ENCODE measurements around the gene PSMA1.

PSMA1 gene

DNA sequence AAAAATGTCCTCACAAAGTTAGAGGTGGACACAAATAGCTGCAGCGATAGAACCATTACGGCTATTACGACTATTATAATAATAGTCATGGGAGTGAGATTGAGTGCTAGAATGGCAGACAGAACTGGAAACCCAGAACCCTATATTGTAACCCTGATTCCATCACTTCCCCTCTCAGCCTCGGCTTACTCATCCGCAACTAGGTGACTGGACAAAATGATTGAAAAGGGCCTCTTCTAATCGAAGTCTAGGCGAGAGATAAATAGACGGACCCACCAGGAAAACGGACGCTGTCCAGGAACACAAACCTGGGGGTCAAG, 629 bp downstream of the PSMA1 start:
- in situ Hi-C loops (cut with HindIII; ENCODE audit: low sequenced_read_pairs) = no loop called here
- DNase-seq (ENCODE audit: low read depth) = no peak
- peak overlapping the region; percentile 97 for H3K4me3 ChIP-seq (ENCODE audit: low read depth, low read length)
- TF ChIP-seq, protein P1, sequence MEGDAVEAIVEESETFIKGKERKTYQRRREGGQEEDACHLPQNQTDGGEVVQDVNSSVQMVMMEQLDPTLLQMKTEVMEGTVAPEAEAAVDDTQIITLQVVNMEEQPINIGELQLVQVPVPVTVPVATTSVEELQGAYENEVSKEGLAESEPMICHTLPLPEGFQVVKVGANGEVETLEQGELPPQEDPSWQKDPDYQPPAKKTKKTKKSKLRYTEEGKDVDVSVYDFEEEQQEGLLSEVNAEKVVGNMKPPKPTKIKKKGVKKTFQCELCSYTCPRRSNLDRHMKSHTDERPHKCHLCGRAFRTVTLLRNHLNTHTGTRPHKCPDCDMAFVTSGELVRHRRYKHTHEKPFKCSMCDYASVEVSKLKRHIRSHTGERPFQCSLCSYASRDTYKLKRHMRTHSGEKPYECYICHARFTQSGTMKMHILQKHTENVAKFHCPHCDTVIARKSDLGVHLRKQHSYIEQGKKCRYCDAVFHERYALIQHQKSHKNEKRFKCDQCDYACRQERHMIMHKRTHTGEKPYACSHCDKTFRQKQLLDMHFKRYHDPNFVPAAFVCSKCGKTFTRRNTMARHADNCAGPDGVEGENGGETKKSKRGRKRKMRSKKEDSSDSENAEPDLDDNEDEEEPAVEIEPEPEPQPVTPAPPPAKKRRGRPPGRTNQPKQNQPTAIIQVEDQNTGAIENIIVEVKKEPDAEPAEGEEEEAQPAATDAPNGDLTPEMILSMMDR (IDR thresholded peaks at IDR 0.05; ENCODE audit: low read depth, low read length, missing control alignments) = no peak

DNA sequence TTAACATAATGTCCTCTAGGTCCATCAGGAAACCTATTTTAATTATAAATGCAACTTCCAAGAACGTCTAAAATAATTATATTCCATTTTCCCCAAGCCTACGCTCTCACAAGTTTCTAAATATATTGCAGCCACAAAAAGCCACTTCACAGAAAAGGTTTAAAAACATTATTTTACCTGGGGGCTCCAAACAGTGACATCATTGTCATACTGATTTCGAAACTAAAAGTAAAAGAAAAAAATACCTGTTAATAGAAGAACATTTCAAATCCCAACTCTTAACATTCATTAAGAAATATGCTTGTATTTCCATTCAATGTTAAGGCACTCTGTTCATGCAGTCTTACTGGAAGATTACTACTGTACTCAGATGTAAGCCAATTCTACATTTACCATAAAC, 1.4 kb downstream of the PSMA1 start:
- H3K4me3 ChIP-seq (ENCODE audit: low read depth, low read length) = peak overlapping the region; percentile 97
- in situ Hi-C loops (cut with HindIII; ENCODE audit: low sequenced_read_pairs) = no loop called here
- no peak for DNase-seq (ENCODE audit: low read depth)
- TF ChIP-seq, protein P1 (IDR thresholded peaks at IDR 0.05; ENCODE audit: low read depth, low read length, missing control alignments) = no peak

DNA sequence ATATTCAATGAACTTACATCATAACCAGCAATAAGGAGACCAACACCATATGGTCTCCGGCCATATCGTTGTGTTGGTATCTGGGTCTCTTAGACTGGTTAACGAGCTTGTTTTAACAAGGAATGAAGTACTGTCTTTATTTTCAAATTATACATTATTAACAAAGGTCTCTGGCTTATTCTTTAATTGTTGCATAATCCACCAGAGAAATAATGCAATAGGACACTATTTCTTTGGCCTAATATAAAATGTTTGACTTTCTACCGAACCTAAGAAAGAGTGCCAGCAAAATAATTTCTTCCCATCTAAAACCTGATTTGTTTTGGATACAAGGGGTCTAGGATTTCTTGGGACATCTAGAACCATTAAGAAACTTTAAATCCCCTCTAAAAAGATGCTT, 6.4 kb downstream of the PSMA1 start:
- H3K4me3 ChIP-seq (ENCODE audit: low read depth, low read length) = no peak overlapping the region
- in situ Hi-C loops (cut with HindIII; ENCODE audit: low sequenced_read_pairs) = no loop called here
- no peak for DNase-seq (ENCODE audit: low read depth)
- TF ChIP-seq, protein P1 (IDR thresholded peaks at IDR 0.05; ENCODE audit: low read depth, low read length, missing control alignments) = no peak

DNA sequence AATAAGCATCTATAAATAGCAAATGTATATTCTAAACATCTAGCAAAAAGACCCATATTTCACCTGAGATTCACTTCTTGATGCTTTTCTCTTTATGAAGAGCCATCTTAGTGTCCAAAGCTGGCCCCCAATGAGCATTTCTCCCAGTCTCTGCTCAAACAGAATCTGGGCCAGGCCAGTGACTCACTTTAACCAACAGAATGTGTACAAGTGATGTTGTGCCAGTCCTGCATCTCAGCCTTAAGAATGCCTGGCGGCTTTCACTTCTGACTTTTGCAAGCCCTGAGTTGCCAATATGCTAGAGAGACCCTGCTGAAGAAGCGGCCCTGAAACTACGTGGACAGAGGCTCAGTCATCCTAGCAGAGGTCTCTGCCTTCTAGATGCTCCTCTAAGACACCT, 13.7 kb downstream of the PSMA1 start:
- in situ Hi-C loops (cut with HindIII; ENCODE audit: low sequenced_read_pairs) = no loop called here
- no peak overlapping the region for H3K4me3 ChIP-seq (ENCODE audit: low read depth, low read length)
- no peak for DNase-seq (ENCODE audit: low read depth)
- TF ChIP-seq, protein P1 (IDR thresholded peaks at IDR 0.05; ENCODE audit: low read depth, low read length, missing control alignments) = no peak

DNA sequence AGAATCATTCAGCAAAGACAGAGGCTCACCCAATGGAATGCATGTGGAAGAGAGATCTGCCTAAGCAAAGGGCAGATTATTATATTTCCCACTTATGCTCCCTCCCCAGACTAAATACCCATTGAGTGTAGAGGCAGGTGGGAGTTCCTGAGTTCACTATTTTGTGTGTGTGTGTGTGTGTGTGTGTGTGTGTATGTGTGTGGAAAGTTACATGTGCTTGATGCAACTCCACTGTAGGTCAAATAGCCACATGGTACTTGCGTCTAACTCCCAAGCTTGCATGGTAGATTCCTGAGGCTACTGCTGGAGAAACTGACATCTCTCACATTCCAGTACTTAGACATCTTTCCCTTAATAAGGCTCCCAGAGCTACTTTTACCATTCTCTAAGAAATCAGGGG, 17.2 kb downstream of the PSMA1 start:
- in situ Hi-C loops (cut with HindIII; ENCODE audit: low sequenced_read_pairs) = no loop called here
- H3K4me3 ChIP-seq (ENCODE audit: low read depth, low read length) = no peak overlapping the region
- TF ChIP-seq, protein P1 (IDR thresholded peaks at IDR 0.05; ENCODE audit: low read depth, low read length, missing control alignments) = no peak
- no peak for DNase-seq (ENCODE audit: low read depth)

DNA sequence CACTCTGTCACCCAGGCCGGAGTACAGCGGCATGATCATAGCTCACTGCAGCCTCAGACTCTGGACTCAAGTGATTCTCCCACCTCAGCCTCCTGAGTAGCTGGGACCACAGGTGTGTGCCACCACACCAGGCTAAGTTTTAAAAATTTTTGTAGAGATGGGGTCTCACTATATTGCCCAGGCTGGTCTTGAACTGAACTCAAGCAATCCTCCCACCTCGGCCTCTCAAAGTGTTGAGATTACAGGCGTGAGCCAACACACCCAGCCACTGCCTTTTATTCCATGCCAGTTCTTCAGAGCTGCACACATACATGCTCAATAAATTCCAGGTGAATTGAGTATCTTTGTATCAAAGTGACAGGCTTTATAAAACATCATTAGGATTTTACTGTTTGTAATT, 18.1 kb downstream of the PSMA1 start:
- in situ Hi-C loops (cut with HindIII; ENCODE audit: low sequenced_read_pairs) = no loop called here
- TF ChIP-seq, protein P1 (IDR thresholded peaks at IDR 0.05; ENCODE audit: low read depth, low read length, missing control alignments) = no peak
- DNase-seq (ENCODE audit: low read depth) = no peak
- H3K4me3 ChIP-seq (ENCODE audit: low read depth, low read length) = no peak overlapping the region

DNA sequence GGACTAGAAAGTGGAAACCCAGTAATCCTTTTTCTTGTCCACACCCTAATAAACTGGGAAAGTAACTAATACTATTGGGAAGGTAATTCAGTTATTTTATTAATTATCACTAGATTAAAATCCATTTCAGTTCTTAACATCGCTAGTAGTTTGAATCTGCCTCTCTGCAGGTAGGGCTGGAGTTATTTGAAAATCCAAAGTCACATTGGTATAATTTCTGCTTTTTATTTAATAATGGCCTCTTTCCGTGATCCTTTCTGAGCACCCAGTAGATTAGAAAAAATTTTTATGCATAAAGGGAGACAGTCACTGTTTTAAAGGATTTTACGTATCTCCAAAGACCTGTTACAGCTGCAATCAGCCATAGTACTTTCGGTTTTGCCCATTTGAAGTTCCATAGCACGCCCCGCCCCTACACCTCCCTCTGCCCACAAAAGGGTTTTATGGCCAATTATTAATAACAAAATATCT, 20.0 kb downstream of the PSMA1 start:
- TF ChIP-seq, protein P1 (IDR thresholded peaks at IDR 0.05; ENCODE audit: low read depth, low read length, missing control alignments) = no peak
- in situ Hi-C loops (cut with HindIII; ENCODE audit: low sequenced_read_pairs) = no loop called here
- no peak for DNase-seq (ENCODE audit: low read depth)
- peak overlapping the region; percentile 57 for H3K4me3 ChIP-seq (ENCODE audit: low read depth, low read length)
